ENCODE measurements around the gene CNP.

DNA sequence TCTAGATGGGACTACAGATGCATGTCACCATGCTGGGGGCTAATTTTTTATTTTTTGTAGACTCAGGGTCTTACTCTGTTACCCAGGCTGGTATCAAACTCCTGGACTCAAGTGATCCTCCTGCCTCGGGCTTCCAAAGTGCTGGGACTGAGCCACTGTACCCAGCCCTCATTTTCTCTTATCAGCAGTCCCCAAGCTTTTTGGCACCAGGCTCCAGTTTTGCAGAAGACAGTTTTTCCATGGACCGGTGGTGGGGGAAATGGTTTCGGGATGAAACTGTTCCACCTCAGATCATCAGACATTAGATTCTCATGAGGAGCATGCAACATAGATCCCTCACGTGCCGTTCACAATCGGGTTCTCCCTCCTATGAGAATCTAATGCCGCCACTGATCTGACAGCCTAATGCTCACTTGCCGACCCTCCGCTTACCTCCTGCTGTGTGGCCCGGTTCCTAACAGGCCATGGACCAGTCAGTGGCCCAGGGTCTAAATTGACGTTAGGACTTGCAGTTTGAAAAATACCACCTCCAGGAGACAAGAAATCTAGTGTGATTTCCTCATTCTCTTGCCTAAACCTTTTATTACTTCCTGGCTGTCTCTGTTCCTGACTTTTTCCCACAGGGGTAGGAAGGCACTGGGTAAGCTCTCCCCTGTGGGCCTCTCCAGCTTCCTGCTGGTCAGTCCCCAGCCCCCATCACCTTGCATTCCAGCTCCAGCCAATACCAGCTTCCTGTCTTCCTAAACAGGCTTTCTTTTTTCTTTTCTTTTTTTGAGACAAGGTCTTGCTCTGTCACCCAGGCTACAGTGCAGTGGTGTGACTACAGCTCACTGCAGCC lies 9.3 kb upstream of the CNP start:
- TF ChIP-seq CTCF (IDR thresholded peaks at IDR 0.05) (no peak), POLR2AphosphoS5 (IDR thresholded peaks at IDR 0.05; ENCODE audit: low read depth, low read length) (no peak), TCF7L2 (IDR thresholded peaks at IDR 0.05; ENCODE audit: low read depth, low read length) (no peak), REST (IDR thresholded peaks at IDR 0.05; ENCODE audit: insufficient read depth in 1 of 2, low read depth in 2 of 2, low read length in 1 of 2) (no peak), SIN3A (IDR thresholded peaks at IDR 0.05; ENCODE audit: borderline replicate concordance, insufficient read depth, low read depth, low read length) (no peak)

All from Panc1 (cell line).